ENCODE results near the gene ACTRT2.

The ACTRT2 gene

GRCh38 chr1:3034728-3035562 lies 13.7 kb downstream of the ACTRT2 start:
- 87 to 93% methylated on average over 9 to 13 of the region's 14 CpGs for WGBS, 2 experiments (ENCODE audit: insufficient coverage in 2 of 2)
- peaks cover 13% of the 10 kb centered on the region for H3K9me3 ChIP-seq (ENCODE audit: control insufficient read depth, low read length)
- H3K36me3 ChIP-seq (ENCODE audit: control insufficient read depth, insufficient read depth, low read length): no peaks in the 10 kb centered on the region
- H3K27ac ChIP-seq (ENCODE audit: low read depth, low read length, severe bottlenecking): no peak overlapping the region
- H3K4me1 ChIP-seq (ENCODE audit: control insufficient read depth, insufficient read depth, low read length, poor library complexity, severe bottlenecking): no peaks in the 10 kb centered on the region
- H3K4me3 ChIP-seq (ENCODE audit: extremely low read depth, insufficient read depth, low read length, poor library complexity, severe bottlenecking): no peak overlapping the region

- Histone ChIP-seq H3K9me3 (ENCODE audit: control insufficient read depth, low read length) (peaks cover 12% of the 10 kb centered on the region), H3K36me3 (ENCODE audit: control insufficient read depth, insufficient read depth, low read length) (no peaks in the 10 kb centered on the region), H3K4me1 (ENCODE audit: control insufficient read depth, insufficient read depth, low read length, poor library complexity, severe bottlenecking) (no peaks in the 10 kb centered on the region), H3K4me3 (ENCODE audit: extremely low read depth, insufficient read depth, low read length, poor library complexity, severe bottlenecking) (no peak overlapping the region), H3K27ac (ENCODE audit: low read depth, low read length, severe bottlenecking) (no peak overlapping the region)
- WGBS, 2 experiments (ENCODE audit: insufficient coverage in 2 of 2): 80 to 93% methylated on average over 13 to 14 of the region's 19 CpGs
Observed at GRCh38 chr1:3035563-3036446, 14.5 kb downstream of the ACTRT2 start.

GRCh38 chr1:3036447-3037280 lies 15.4 kb downstream of the ACTRT2 start:
- Histone ChIP-seq H3K9me3 (ENCODE audit: control insufficient read depth, low read length) (peaks cover 12% of the 10 kb centered on the region), H3K27ac (ENCODE audit: low read depth, low read length, severe bottlenecking) (no peak overlapping the region), H3K36me3 (ENCODE audit: control insufficient read depth, insufficient read depth, low read length) (no peaks in the 10 kb centered on the region), H3K4me3 (ENCODE audit: extremely low read depth, insufficient read depth, low read length, poor library complexity, severe bottlenecking) (no peak overlapping the region), H3K4me1 (ENCODE audit: control insufficient read depth, insufficient read depth, low read length, poor library complexity, severe bottlenecking) (no peaks in the 10 kb centered on the region)
- WGBS, 2 experiments (ENCODE audit: insufficient coverage in 2 of 2): 65 to 67% methylated on average over 12 to 13 of the region's 22 CpGs

- 90 to 93% methylated on average over 25 of the region's 32 CpGs for WGBS, 2 experiments (ENCODE audit: insufficient coverage in 2 of 2)
Observed at GRCh38 chr1:3037281-3038040, 16.2 kb downstream of the ACTRT2 start.

GRCh38 chr1:3038113-3038551 lies 16.9 kb downstream of the ACTRT2 start:
- no peak overlapping the region for H3K27ac ChIP-seq (ENCODE audit: low read depth, low read length, severe bottlenecking)
- 88 to 93% methylated on average over 6 to 7 of the region's 11 CpGs for WGBS, 2 experiments (ENCODE audit: insufficient coverage in 2 of 2)
- no peak overlapping the region for H3K4me3 ChIP-seq (ENCODE audit: extremely low read depth, insufficient read depth, low read length, poor library complexity, severe bottlenecking)
- peaks cover 7% of the 10 kb centered on the region for H3K9me3 ChIP-seq (ENCODE audit: control insufficient read depth, low read length)
- no peaks in the 10 kb centered on the region for H3K4me1 ChIP-seq (ENCODE audit: control insufficient read depth, insufficient read depth, low read length, poor library complexity, severe bottlenecking)
- H3K36me3 ChIP-seq (ENCODE audit: control insufficient read depth, insufficient read depth, low read length): no peaks in the 10 kb centered on the region

More at GRCh38 chr1:3037281-3038040, 16.2 kb downstream of the ACTRT2 start:
- no peak overlapping the region for H3K27ac ChIP-seq (ENCODE audit: low read depth, low read length, severe bottlenecking)
- H3K4me1 ChIP-seq (ENCODE audit: control insufficient read depth, insufficient read depth, low read length, poor library complexity, severe bottlenecking): no peaks in the 10 kb centered on the region
- H3K4me3 ChIP-seq (ENCODE audit: extremely low read depth, insufficient read depth, low read length, poor library complexity, severe bottlenecking): no peak overlapping the region
- peaks cover 8% of the 10 kb centered on the region for H3K9me3 ChIP-seq (ENCODE audit: control insufficient read depth, low read length)
- no peaks in the 10 kb centered on the region for H3K36me3 ChIP-seq (ENCODE audit: control insufficient read depth, insufficient read depth, low read length)

GRCh38 chr1:3038571-3039181 lies 17.4 kb downstream of the ACTRT2 start:
- no peak overlapping the region for H3K4me3 ChIP-seq (ENCODE audit: extremely low read depth, insufficient read depth, low read length, poor library complexity, severe bottlenecking)
- peaks cover 7% of the 10 kb centered on the region for H3K9me3 ChIP-seq (ENCODE audit: control insufficient read depth, low read length)
- H3K36me3 ChIP-seq (ENCODE audit: control insufficient read depth, insufficient read depth, low read length): no peaks in the 10 kb centered on the region
- H3K4me1 ChIP-seq (ENCODE audit: control insufficient read depth, insufficient read depth, low read length, poor library complexity, severe bottlenecking): no peaks in the 10 kb centered on the region
- H3K27ac ChIP-seq (ENCODE audit: low read depth, low read length, severe bottlenecking): no peak overlapping the region
- 82 to 83% methylated on average over 10 to 13 of the region's 19 CpGs for WGBS, 2 experiments (ENCODE audit: insufficient coverage in 2 of 2)

- 83% methylated on average over 5 to 6 of the region's 7 CpGs for WGBS, 2 experiments (ENCODE audit: insufficient coverage in 2 of 2)
- Histone ChIP-seq H3K4me3 (ENCODE audit: extremely low read depth, insufficient read depth, low read length, poor library complexity, severe bottlenecking) (no peak overlapping the region), H3K27ac (ENCODE audit: low read depth, low read length, severe bottlenecking) (no peak overlapping the region), H3K9me3 (ENCODE audit: control insufficient read depth, low read length) (peaks cover 7% of the 10 kb centered on the region), H3K36me3 (ENCODE audit: control insufficient read depth, insufficient read depth, low read length) (no peaks in the 10 kb centered on the region), H3K4me1 (ENCODE audit: control insufficient read depth, insufficient read depth, low read length, poor library complexity, severe bottlenecking) (no peaks in the 10 kb centered on the region)
Observed at GRCh38 chr1:3040004-3040403, 18.7 kb downstream of the ACTRT2 start.

GRCh38 chr1:3042481-3042880 lies 21.2 kb downstream of the ACTRT2 start:
- no CpG with 5 or more reads among the region's 9 CpGs for WGBS, 2 experiments (ENCODE audit: insufficient coverage in 2 of 2)
- Histone ChIP-seq H3K4me3 (ENCODE audit: extremely low read depth, insufficient read depth, low read length, poor library complexity, severe bottlenecking) (no peak overlapping the region), H3K4me1 (ENCODE audit: control insufficient read depth, insufficient read depth, low read length, poor library complexity, severe bottlenecking) (no peaks in the 10 kb centered on the region), H3K9me3 (ENCODE audit: control insufficient read depth, low read length) (peaks cover 3% of the 10 kb centered on the region), H3K36me3 (ENCODE audit: control insufficient read depth, insufficient read depth, low read length) (no peaks in the 10 kb centered on the region), H3K27ac (ENCODE audit: low read depth, low read length, severe bottlenecking) (no peak overlapping the region)

GRCh38 chr1:3049164-3049563 lies 27.9 kb downstream of the ACTRT2 start:
- H3K4me1 ChIP-seq (ENCODE audit: control insufficient read depth, insufficient read depth, low read length, poor library complexity, severe bottlenecking): no peaks in the 10 kb centered on the region
- no peak overlapping the region for H3K27ac ChIP-seq (ENCODE audit: low read depth, low read length, severe bottlenecking)
- whole genome bisulfite sequencing, 2 experiments (ENCODE audit: insufficient coverage in 2 of 2): 73 to 80% methylated on average over 6 to 7 of the region's 7 CpGs
- no peaks in the 10 kb centered on the region for H3K36me3 ChIP-seq (ENCODE audit: control insufficient read depth, insufficient read depth, low read length)
- no peaks in the 10 kb centered on the region for H3K9me3 ChIP-seq (ENCODE audit: control insufficient read depth, low read length)
- no peak overlapping the region for H3K4me3 ChIP-seq (ENCODE audit: extremely low read depth, insufficient read depth, low read length, poor library complexity, severe bottlenecking)

Measured in mesodermal cell (in vitro differentiated cells).